WTC11 (cell line): ENCODE results near the gene AFAP1L1.

Source experiments
- CBFB ChIP-seq: sonication (generic); formaldehyde crosslinking; IDR thresholded peaks from 2 replicates; pipeline ENCODE4 v1.8.1; 2022; ENCODE audit warnings: mild to moderate bottlenecking, low read depth, missing genetic modification reagents
- CTCF ChIP-seq: fragments of 200-600 bp; IDR thresholded peaks from 2 replicates; pipeline ENCODE4 v1.8.0; 2022; ENCODE audit warnings: antibody characterized with exemption
- E2F1 ChIP-seq: sonication (generic); formaldehyde crosslinking; IDR thresholded peaks from 2 replicates; pipeline ENCODE4 v1.8.0; 2022; ENCODE audit warnings: mild to moderate bottlenecking, missing genetic modification reagents
- ELF4 ChIP-seq: sonication (generic); formaldehyde crosslinking; IDR thresholded peaks from 2 replicates; pipeline ENCODE4 v1.8.1; 2022; ENCODE audit warnings: low read depth, mild to moderate bottlenecking, moderate library complexity, missing genetic modification reagents
- ERG ChIP-seq: fragments of 250-450 bp; sonication (Bioruptor Pico); IDR thresholded peaks from 2 replicates; pipeline ENCODE4 v1.8.0; 2021; ENCODE audit warnings: mild to moderate bottlenecking
- FOXP1 ChIP-seq: sonication (generic); formaldehyde crosslinking; IDR thresholded peaks from 2 replicates; pipeline ENCODE4 v1.8.0; 2022; ENCODE audit warnings: missing genetic modification reagents, mild to moderate bottlenecking, moderate library complexity, borderline replicate concordance
- NR2C2 ChIP-seq: sonication (generic); formaldehyde crosslinking; IDR thresholded peaks from 2 replicates; pipeline ENCODE4 v1.8.0; 2022; ENCODE audit warnings: mild to moderate bottlenecking, missing genetic modification reagents
- PREB ChIP-seq: sonication (generic); formaldehyde crosslinking; IDR thresholded peaks from 2 replicates; pipeline ENCODE4 v1.8.1; 2022; ENCODE audit warnings: mild to moderate bottlenecking, missing genetic modification reagents, moderate library complexity, borderline replicate concordance
- SMAD4 ChIP-seq: sonication (generic); formaldehyde crosslinking; IDR thresholded peaks from 2 replicates; pipeline ENCODE4 v1.8.0; 2022; ENCODE audit warnings: mild to moderate bottlenecking, missing genetic modification reagents
- TEAD4 ChIP-seq: sonication (generic); formaldehyde crosslinking; IDR thresholded peaks from 2 replicates; pipeline ENCODE4 v1.8.0; 2022; ENCODE audit warnings: mild to moderate bottlenecking, missing genetic modification reagents
- ZNF532 ChIP-seq: fragments of 250-450 bp; sonication (Bioruptor Pico); IDR thresholded peaks from 2 replicates; pipeline ENCODE4 v1.9.0; 2021; ENCODE audit warnings: mild to moderate bottlenecking, borderline replicate concordance

- TF ChIP-seq CTCF (no peak), E2F1 (CRISPR knock-in tag) (no peak), ERG (CRISPR knock-in tag) (no peak), ELF4 (CRISPR knock-in tag) (no peak), NR2C2 (CRISPR knock-in tag) (no peak), TEAD4 (CRISPR knock-in tag) (no peak), FOXP1 (CRISPR knock-in tag) (no peak), SMAD4 (CRISPR knock-in tag) (no peak), PREB (no peak), CBFB (CRISPR knock-in tag) (no peak), ZNF532 (CRISPR knock-in tag) (no peak)
Measured at GRCh38 chr5:149310947-149311658, 39.4 kb downstream of the AFAP1L1 start.
